Placental epithelial cell (primary cell): ENCODE data around the gene CPSF3. TPM values are rescaled to one million over a fixed set of nuclear protein-coding genes. Genes with fewer than 3 reads are reported as not detected.

ENCODE experiments used
- total RNA-seq: library from RNA; depleted of rRNA; stranded (reverse); fragments of >200 nt; gene quantifications from 2 replicates; pipeline ENCODE4 v1.2.3, GENCODE V29; 2012

The CPSF3 gene
- total RNA-seq = 28.7 and 44.0 TPM in 2 replicates

GRCh38 chr2:9423100-9423921 is at the start of gene CPSF3, which contains the start of gene ITGB1BP1:
Gene CPSF3, plus strand, starts transcription at chr2:9423654. Its CDS starts 120 bp downstream, at chr2:9423774.
Gene ITGB1BP1, minus strand, starts transcription at chr2:9423528. Its CDS starts 4,831 bp downstream, at chr2:9418697.

GRCh38 chr2:9474361-9475057 is 51.1 kb downstream of the CPSF3 start, which contains the start of gene IAH1:
Gene IAH1, plus strand, starts transcription at chr2:9474551. Its CDS starts 16 bp downstream, at chr2:9474567.

Other genes starting within 250 kb of the CPSF3 start
- 195 and 199 TPM in 2 replicates for gene ASAP2, start 216.8 kb upstream of the CPSF3 start, total RNA-seq
- gene ITGB1BP1, start 126 bp upstream of the CPSF3 start, total RNA-seq = 38.5 and 61.1 TPM in 2 replicates
- gene IAH1, start 50.9 kb downstream of the CPSF3 start, total RNA-seq = 44.7 and 65.2 TPM in 2 replicates
- gene ADAM17, start 132.2 kb downstream of the CPSF3 start, total RNA-seq = 40.3 and 42.8 TPM in 2 replicates
- gene YWHAQ, start 207.3 kb downstream of the CPSF3 start, total RNA-seq = 614 and 713 TPM in 2 replicates